HepG2 (cell line): ENCODE data around the gene GPATCH3. TPM values are rescaled to one million over a fixed set of nuclear protein-coding genes. Genes with fewer than 3 reads are reported as not detected.

Experiments used
- AGO1 ChIP-seq: fragments of 200-400 bp; formaldehyde crosslinking; IDR thresholded peaks from 2 replicates; pipeline ENCODE4 v1.6.1; 2017; ENCODE audit warnings: mild to moderate bottlenecking, low read depth, low read length, moderate library complexity; ENCODE audit not compliant: poor library complexity, severe bottlenecking
- BRF2 ChIP-seq: sonication (generic); formaldehyde crosslinking; IDR thresholded peaks from 2 replicates; pipeline ENCODE4 v1.8.1; 2022; ENCODE audit warnings: mild to moderate bottlenecking, missing genetic modification reagents
- FOXK1 ChIP-seq: sonication (generic); formaldehyde crosslinking; IDR thresholded peaks from 2 replicates; pipeline ENCODE4 v1.4.0; 2020; ENCODE audit warnings: low read depth, missing genetic modification reagents, borderline replicate concordance
- GABPB1 ChIP-seq: IDR thresholded peaks from 2 replicates; pipeline ENCODE4 v1.6.1; 2016; ENCODE audit warnings: mild to moderate bottlenecking, missing genetic modification reagents, moderate library complexity, missing compliant biosample characterization
- HDAC1 ChIP-seq: sonication (generic); formaldehyde crosslinking; IDR thresholded peaks from 2 replicates; pipeline ENCODE4 v1.5.1; 2020; ENCODE audit warnings: mild to moderate bottlenecking, missing genetic modification reagents
- HINFP ChIP-seq: sonication (generic); formaldehyde crosslinking; IDR thresholded peaks from 2 replicates; pipeline ENCODE4 v1.4.0; 2020; ENCODE audit warnings: low read depth, mild to moderate bottlenecking, missing genetic modification reagents
- HOXA3 ChIP-seq: sonication (generic); formaldehyde crosslinking; IDR thresholded peaks from 2 replicates; pipeline ENCODE4 v1.5.0; 2020; ENCODE audit warnings: missing genetic modification reagents
- MEF2D ChIP-seq: sonication (generic); formaldehyde crosslinking; IDR thresholded peaks from 2 replicates; pipeline ENCODE4 v1.5.1; 2020; ENCODE audit warnings: mild to moderate bottlenecking, missing genetic modification reagents
- NFYC ChIP-seq: IDR thresholded peaks from 2 replicates; pipeline ENCODE4 v1.6.1; 2016; ENCODE audit warnings: missing genetic modification reagents, missing compliant biosample characterization
- PBX3 ChIP-seq: sonication (generic); formaldehyde crosslinking; IDR thresholded peaks from 2 replicates; pipeline ENCODE4 v1.8.1; 2023; ENCODE audit warnings: missing genetic modification reagents, inconsistent platforms, borderline replicate concordance
- POLR2A ChIP-seq, 2 experiments: IDR thresholded peaks; 2 replicates each; pipeline ENCODE4 v1.6.1; 2011; ENCODE audit warnings: low read depth in 2 of 2, low read length in 2 of 2, mild to moderate bottlenecking in 1 of 2, moderate library complexity in 1 of 2; ENCODE audit not compliant: insufficient read depth in 1 of 2
- SP5 ChIP-seq: IDR thresholded peaks from 2 replicates; pipeline ENCODE4 v1.6.1; 2016; ENCODE audit warnings: low read depth, borderline replicate concordance
- TEAD3 ChIP-seq: optimal IDR thresholded peaks from 2 replicates; pipeline ENCODE3; 2016; ENCODE audit warnings: borderline replicate concordance
- TP53 ChIP-seq: sonication (generic); formaldehyde crosslinking; conservative IDR thresholded peaks from 2 replicates; pipeline ENCODE4 v1.4.0; 2020; ENCODE audit warnings: missing genetic modification reagents
- ZC3H4 ChIP-seq: sonication (generic); formaldehyde crosslinking; IDR thresholded peaks from 2 replicates; pipeline ENCODE4 v1.4.0; 2020; ENCODE audit warnings: missing genetic modification reagents, borderline replicate concordance
- ZFP1 ChIP-seq: IDR thresholded peaks from 2 replicates; pipeline ENCODE4 v1.6.1; 2016
- ZNF260 ChIP-seq: sonication (generic); formaldehyde crosslinking; IDR thresholded peaks from 2 replicates; pipeline ENCODE4 v1.4.0; 2020; ENCODE audit warnings: missing genetic modification reagents, low read depth, mild to moderate bottlenecking, borderline replicate concordance
- ZNF263 ChIP-seq: sonication (generic); formaldehyde crosslinking; IDR thresholded peaks from 2 replicates; pipeline ENCODE4 v1.4.0; 2020; ENCODE audit warnings: missing genetic modification reagents
- ZNF335 ChIP-seq: sonication (generic); formaldehyde crosslinking; IDR thresholded peaks from 2 replicates; pipeline ENCODE4 v1.4.0; 2020; ENCODE audit warnings: missing genetic modification reagents
- ZNF441 ChIP-seq: sonication (generic); formaldehyde crosslinking; IDR thresholded peaks from 2 replicates; pipeline ENCODE4 v1.7.0; 2021; ENCODE audit warnings: missing genetic modification reagents, borderline replicate concordance
- ZNF550 ChIP-seq: sonication (generic); formaldehyde crosslinking; IDR thresholded peaks from 2 replicates; pipeline ENCODE4 v1.4.0; 2020; ENCODE audit warnings: mild to moderate bottlenecking, missing genetic modification reagents, borderline replicate concordance
- ZNF776 ChIP-seq: sonication (generic); formaldehyde crosslinking; IDR thresholded peaks from 2 replicates; pipeline ENCODE4 v1.4.0; 2020; ENCODE audit warnings: mild to moderate bottlenecking, missing genetic modification reagents
- ZNF879 ChIP-seq: sonication (generic); formaldehyde crosslinking; IDR thresholded peaks from 2 replicates; pipeline ENCODE4 v1.8.1; 2023; ENCODE audit warnings: missing genetic modification reagents
- polyA plus RNA-seq, 8 experiments: library from polyadenylated mRNA; depleted of rRNA in 3 of 8; stranded (reverse) in 7 of 8; unstranded in 1 of 8; fragments of >200 nt; fragmentation: Illumina TruSeq in 4 of 8; extraction: Trizol in 4 of 8; gene quantifications; 2 replicates each; pipeline versions ENCODE4 v1.2.1 to v1.2.3, GENCODE V29; 2011 to 2016; ENCODE audit warnings: low read depth in 4 of 8, missing spikeins in 1 of 8, mixed read lengths in 1 of 8; ENCODE audit not compliant: insufficient read depth in 1 of 8
- total RNA-seq, 5 experiments: library from RNA; depleted of rRNA; stranded (reverse); fragments of >200 nt; fragmentation: Illumina TruSeq; extraction: Trizol; gene quantifications; 2 replicates each; pipeline ENCODE4 v1.2.3, GENCODE V29; 2016; ENCODE audit warnings: low read depth in 1 of 5
- TF ChIP-seq, protein P1 (sequence below): sonication (generic); formaldehyde crosslinking; IDR thresholded peaks from 2 replicates; pipeline ENCODE4 v1.9.0; 2021; ENCODE audit warnings: missing genetic modification reagents, borderline replicate concordance

Gene GPATCH3
- total and polyA plus RNA-seq, 2 of the 13 experiments (the other 11 are each of a cell fraction or from before 2014, with no cell fraction given) = 8.3 to 11.0 TPM

GRCh38 chr1:26864610-26865480 lies 35.4 kb downstream of the GPATCH3 start (continued):
- TF ChIP-seq BRF2 (CRISPR knock-in tag) (no peak; the same call in 1 of the 2 replicates), ZFP1 (CRISPR knock-in tag) (no peak), TEAD3 (peak; percentile 22), ZNF776 (CRISPR knock-in tag) (peak; percentile 41; the same call in 1 of the 2 replicates), SP5 (peak; percentile 63; the same call in 1 of the 2 replicates), ZNF550 (CRISPR knock-in tag) (no peak), HDAC1 (peak; percentile 49; the same call in 1 of the 2 replicates), AGO1 (peak; percentile 34), NFYC (CRISPR knock-in tag) (peak; percentile 98), TP53 (CRISPR knock-in tag) (0 out of 2 replicates have a peak, but pooled peaks have one; percentile 57), ZNF879 (CRISPR knock-in tag) (peak; percentile 35; the same call in 1 of the 2 replicates), ZNF260 (no peak), MEF2D (no peak; the same call in 1 of the 2 replicates), ZNF335 (CRISPR knock-in tag) (0 out of 2 replicates have a peak, but pooled peaks have one; percentile 8), HOXA3 (CRISPR knock-in tag) (peak; percentile 73), HINFP (CRISPR knock-in tag) (no peak), ZNF263 (CRISPR knock-in tag) (peak; percentile 76), ZNF441 (CRISPR knock-in tag) (no peak), PBX3 (no peak), FOXK1 (CRISPR knock-in tag) (0 out of 2 replicates have a peak, but pooled peaks have one; percentile 39), ZC3H4 (no peak), GABPB1 (CRISPR knock-in tag) (peak; percentile 93), POLR2A (IDR thresholded peaks at IDR 0.05; ENCODE audit: insufficient read depth in 1 of 2, low read depth in 2 of 2, low read length in 2 of 2) (peak; percentile 97)
- TF ChIP-seq, protein P1, sequence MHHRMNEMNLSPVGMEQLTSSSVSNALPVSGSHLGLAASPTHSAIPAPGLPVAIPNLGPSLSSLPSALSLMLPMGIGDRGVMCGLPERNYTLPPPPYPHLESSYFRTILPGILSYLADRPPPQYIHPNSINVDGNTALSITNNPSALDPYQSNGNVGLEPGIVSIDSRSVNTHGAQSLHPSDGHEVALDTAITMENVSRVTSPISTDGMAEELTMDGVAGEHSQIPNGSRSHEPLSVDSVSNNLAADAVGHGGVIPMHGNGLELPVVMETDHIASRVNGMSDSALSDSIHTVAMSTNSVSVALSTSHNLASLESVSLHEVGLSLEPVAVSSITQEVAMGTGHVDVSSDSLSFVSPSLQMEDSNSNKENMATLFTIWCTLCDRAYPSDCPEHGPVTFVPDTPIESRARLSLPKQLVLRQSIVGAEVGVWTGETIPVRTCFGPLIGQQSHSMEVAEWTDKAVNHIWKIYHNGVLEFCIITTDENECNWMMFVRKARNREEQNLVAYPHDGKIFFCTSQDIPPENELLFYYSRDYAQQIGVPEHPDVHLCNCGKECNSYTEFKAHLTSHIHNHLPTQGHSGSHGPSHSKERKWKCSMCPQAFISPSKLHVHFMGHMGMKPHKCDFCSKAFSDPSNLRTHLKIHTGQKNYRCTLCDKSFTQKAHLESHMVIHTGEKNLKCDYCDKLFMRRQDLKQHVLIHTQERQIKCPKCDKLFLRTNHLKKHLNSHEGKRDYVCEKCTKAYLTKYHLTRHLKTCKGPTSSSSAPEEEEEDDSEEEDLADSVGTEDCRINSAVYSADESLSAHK (CRISPR knock-in tag) = no peak
